Neural progenitor cell (in vitro differentiated cells): Measurements from ENCODE around the gene MAB21L4. TPM values are rescaled to one million over a fixed set of nuclear protein-coding genes. Genes with fewer than 3 reads are reported as not detected.

ENCODE experiments used
- DNase-seq: peaks from one replicate; pipeline ENCODE4 v3.0.0-alpha.2; 2016; ENCODE audit warnings: low spot score
- H2AFZ ChIP-seq: fragments of 200-600 bp; sonication (generic); replicated peaks from 2 replicates; pipeline ENCODE4 v1.6.1; 2016; ENCODE audit warnings: antibody characterized with exemption
- H3F3A ChIP-seq: fragments of 200-600 bp; sonication (generic); 2 replicates; pipeline ENCODE4 v1.6.1; 2016; ENCODE audit warnings: antibody characterized with exemption, low read depth
- H3K27ac ChIP-seq: fragments of 200-600 bp; sonication (generic); 2 replicates; pipeline ENCODE4 v1.5.1; 2016; ENCODE audit warnings: mild to moderate bottlenecking
- H3K27me3 ChIP-seq: fragments of 200-600 bp; sonication (generic); 2 replicates; pipeline ENCODE4 v1.6.1; 2016; ENCODE audit warnings: mild to moderate bottlenecking, moderate library complexity
- H3K36me3 ChIP-seq: fragments of 200-600 bp; sonication (generic); 2 replicates; pipeline ENCODE4 v1.5.1; 2016
- H3K4me1 ChIP-seq: fragments of 200-600 bp; sonication (generic); 2 replicates; pipeline ENCODE4 v1.6.1; 2016; ENCODE audit warnings: mixed run types
- H3K4me2 ChIP-seq: fragments of 200-600 bp; sonication (generic); 2 replicates; pipeline ENCODE4 v1.6.1; 2016
- H3K4me3 ChIP-seq: fragments of 200-600 bp; sonication (generic); 2 replicates; pipeline ENCODE4 v1.5.1; 2016
- H3K79me2 ChIP-seq: fragments of 200-600 bp; sonication (generic); 2 replicates; pipeline ENCODE4 v1.6.1; 2016; ENCODE audit warnings: low read depth
- H3K9ac ChIP-seq: fragments of 200-600 bp; sonication (generic); 2 replicates; pipeline ENCODE4 v1.6.1; 2016
- H3K9me3 ChIP-seq: fragments of 200-600 bp; sonication (generic); 2 replicates; pipeline ENCODE4 v1.5.1; 2016; ENCODE audit warnings: low read depth
- H4K20me1 ChIP-seq: fragments of 200-600 bp; sonication (generic); 2 replicates; pipeline ENCODE4 v1.6.1; 2016; ENCODE audit warnings: low read depth
- H3K27ac Mint-ChIP-seq: 3 replicates; pipeline ENCODE4 v1.8.0; 2021; ENCODE audit warnings: mixed read lengths
- H3K27me3 Mint-ChIP-seq: 2 replicates; pipeline ENCODE4 v1.8.0; 2022; ENCODE audit warnings: low read depth, mild to moderate bottlenecking, inconsistent platforms, moderate library complexity, mixed read lengths; ENCODE audit not compliant: insufficient read depth
- H3K36me3 Mint-ChIP-seq: 3 replicates; pipeline ENCODE4 v1.8.0; 2021; ENCODE audit warnings: mixed read lengths
- H3K4me1 Mint-ChIP-seq: 3 replicates; pipeline ENCODE4 v1.8.0; 2021; ENCODE audit warnings: mixed read lengths
- H3K4me3 Mint-ChIP-seq: 3 replicates; pipeline ENCODE4 v1.8.0; 2021; ENCODE audit warnings: mild to moderate bottlenecking, moderate library complexity, mixed read lengths
- H3K9me3 Mint-ChIP-seq: 3 replicates; pipeline ENCODE4 v1.8.0; 2020; ENCODE audit warnings: mixed read lengths
- EZH2 ChIP-seq: fragments of 200-600 bp; sonication (generic); IDR thresholded peaks from 2 replicates; pipeline ENCODE4 v1.6.1; 2017; ENCODE audit warnings: antibody characterized with exemption, mild to moderate bottlenecking, moderate library complexity
- EZH2phosphoT487 ChIP-seq: fragments of 200-600 bp; sonication (generic); IDR thresholded peaks from 2 replicates; pipeline ENCODE4 v1.6.1; 2017; ENCODE audit warnings: antibody characterized with exemption
- total RNA-seq: library from RNA; depleted of rRNA; stranded (reverse); fragments of >200 nt; gene quantifications from 2 replicates; pipeline ENCODE4 v1.2.3, GENCODE V29; 2015; ENCODE audit warnings: low replicate concordance
- TF ChIP-seq, protein P1 (sequence below): fragments of 200-600 bp; sonication (generic); IDR thresholded peaks from 2 replicates; pipeline ENCODE4 v1.5.1; 2017; ENCODE audit warnings: antibody characterized with exemption, mild to moderate bottlenecking

Gene MAB21L4
- total RNA-seq, 1 donor from 2014 or later, result not detected

DNA sequence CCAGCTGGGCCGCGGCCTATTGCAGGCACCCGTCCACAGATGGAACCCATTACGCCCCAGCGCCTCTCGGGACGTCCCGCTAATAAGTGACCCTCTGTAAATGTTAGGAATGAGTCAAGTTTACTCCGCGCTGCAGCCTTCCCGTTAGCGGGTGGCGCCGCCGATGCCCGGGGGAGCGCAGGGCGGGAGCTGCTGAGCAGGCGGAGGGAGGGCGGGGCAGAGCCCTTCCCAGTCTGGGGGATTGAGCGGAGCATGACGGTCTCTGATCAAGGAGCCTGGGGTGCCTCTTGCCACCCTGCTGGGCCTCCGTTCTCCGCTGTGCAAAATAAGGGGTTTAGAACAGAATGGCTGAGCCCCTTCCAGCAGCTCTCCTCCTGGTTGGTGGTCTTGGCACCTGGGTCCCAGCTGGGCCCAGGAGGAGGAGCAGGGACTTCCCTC is 20.6 kb upstream of the MAB21L4 start:
- no peaks in the 10 kb centered on the region for H3F3A ChIP-seq
- DNase-seq, result peak; percentile 67
- no peaks in the 10 kb centered on the region for H3K9me3 ChIP-seq
- H3K4me3 ChIP-seq, result peak overlapping the region; percentile 31
- Mint-ChIP-seq H3K4me1 (no peaks in the 10 kb centered on the region), H3K27ac (no peak overlapping the region), H3K36me3 (no peaks in the 10 kb centered on the region), H3K27me3 (peaks cover 10% of the 10 kb centered on the region), H3K9me3 (no peaks in the 10 kb centered on the region), H3K4me3 (peak overlapping the region; percentile 15)
- H3K79me2 ChIP-seq, result no peaks in the 10 kb centered on the region
- H3K9ac ChIP-seq, result no peak overlapping the region
- H2AFZ ChIP-seq, result no peak overlapping the region
- H3K27me3 ChIP-seq, result peaks cover 27% of the 10 kb centered on the region
- H3K4me1 ChIP-seq, result peaks cover 12% of the 10 kb centered on the region
- no peaks in the 10 kb centered on the region for H3K36me3 ChIP-seq
- no peak overlapping the region for H3K27ac ChIP-seq
- TF ChIP-seq EZH2phosphoT487, result no peak
- TF ChIP-seq EZH2, result no peak
- TF ChIP-seq, protein P1, sequence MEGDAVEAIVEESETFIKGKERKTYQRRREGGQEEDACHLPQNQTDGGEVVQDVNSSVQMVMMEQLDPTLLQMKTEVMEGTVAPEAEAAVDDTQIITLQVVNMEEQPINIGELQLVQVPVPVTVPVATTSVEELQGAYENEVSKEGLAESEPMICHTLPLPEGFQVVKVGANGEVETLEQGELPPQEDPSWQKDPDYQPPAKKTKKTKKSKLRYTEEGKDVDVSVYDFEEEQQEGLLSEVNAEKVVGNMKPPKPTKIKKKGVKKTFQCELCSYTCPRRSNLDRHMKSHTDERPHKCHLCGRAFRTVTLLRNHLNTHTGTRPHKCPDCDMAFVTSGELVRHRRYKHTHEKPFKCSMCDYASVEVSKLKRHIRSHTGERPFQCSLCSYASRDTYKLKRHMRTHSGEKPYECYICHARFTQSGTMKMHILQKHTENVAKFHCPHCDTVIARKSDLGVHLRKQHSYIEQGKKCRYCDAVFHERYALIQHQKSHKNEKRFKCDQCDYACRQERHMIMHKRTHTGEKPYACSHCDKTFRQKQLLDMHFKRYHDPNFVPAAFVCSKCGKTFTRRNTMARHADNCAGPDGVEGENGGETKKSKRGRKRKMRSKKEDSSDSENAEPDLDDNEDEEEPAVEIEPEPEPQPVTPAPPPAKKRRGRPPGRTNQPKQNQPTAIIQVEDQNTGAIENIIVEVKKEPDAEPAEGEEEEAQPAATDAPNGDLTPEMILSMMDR, result no peak
- peak overlapping the region; percentile 72 for H3K4me2 ChIP-seq
- no peaks in the 10 kb centered on the region for H4K20me1 ChIP-seq

DNA sequence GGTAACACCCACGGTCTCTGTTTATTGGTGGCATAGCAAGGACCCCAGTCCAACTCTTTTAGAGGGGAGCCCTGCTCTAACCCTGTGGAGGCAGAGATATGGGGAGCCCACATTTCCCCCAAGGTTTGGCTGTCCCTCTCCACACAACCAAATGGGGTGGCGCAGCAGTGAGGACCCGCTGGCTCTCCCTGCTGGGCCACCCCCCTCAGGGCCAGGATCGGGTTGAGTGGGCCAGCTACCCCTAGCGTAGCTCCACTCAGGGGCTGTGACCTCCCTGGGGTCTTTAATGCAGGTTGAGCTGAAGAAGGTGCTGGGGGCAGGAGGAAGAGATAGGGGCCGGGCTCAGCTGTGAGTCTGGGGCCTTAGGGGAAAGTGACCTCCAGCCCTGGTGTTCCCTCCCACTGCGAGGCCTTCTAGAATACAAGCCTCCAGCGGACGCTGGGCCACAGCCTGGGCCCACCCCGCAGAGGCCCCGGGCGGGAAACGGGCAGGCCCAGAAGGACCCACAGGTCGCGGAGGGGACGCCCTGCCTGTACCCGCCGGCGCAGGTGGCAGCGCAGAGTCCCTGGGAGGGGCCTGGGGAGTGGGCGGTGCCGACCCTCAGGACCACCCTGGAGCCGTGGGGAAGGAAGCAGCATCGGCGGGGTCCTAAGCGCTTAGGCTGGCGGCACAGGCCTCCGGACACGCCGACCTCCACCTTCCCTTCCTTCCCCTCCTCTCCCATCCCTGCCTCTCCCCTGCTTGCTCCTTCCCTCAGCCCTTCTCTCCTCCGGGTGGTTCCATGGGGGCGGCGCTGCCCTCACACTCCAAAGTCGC is 19.8 kb upstream of the MAB21L4 start:
- Mint-ChIP-seq H3K27me3 (peaks cover 13% of the 10 kb centered on the region), H3K27ac (no peak overlapping the region), H3K36me3 (no peaks in the 10 kb centered on the region), H3K9me3 (no peaks in the 10 kb centered on the region), H3K4me3 (peak overlapping the region; percentile 59), H3K4me1 (no peaks in the 10 kb centered on the region)
- Histone ChIP-seq H3K79me2 (no peaks in the 10 kb centered on the region), H3K4me2 (peak overlapping the region; percentile 72), H3K4me1 (peaks cover 12% of the 10 kb centered on the region), H3K36me3 (no peaks in the 10 kb centered on the region), H3K9ac (no peak overlapping the region), H3K27me3 (peaks cover 27% of the 10 kb centered on the region), H2AFZ (no peak overlapping the region), H4K20me1 (no peaks in the 10 kb centered on the region), H3K27ac (no peak overlapping the region), H3K9me3 (no peaks in the 10 kb centered on the region), H3K4me3 (peak overlapping the region; percentile 31), H3F3A (no peaks in the 10 kb centered on the region)
- peak; percentile 70 for DNase-seq
- TF ChIP-seq, protein P1, result no peak
- TF ChIP-seq EZH2 (no peak), EZH2phosphoT487 (no peak)

DNA sequence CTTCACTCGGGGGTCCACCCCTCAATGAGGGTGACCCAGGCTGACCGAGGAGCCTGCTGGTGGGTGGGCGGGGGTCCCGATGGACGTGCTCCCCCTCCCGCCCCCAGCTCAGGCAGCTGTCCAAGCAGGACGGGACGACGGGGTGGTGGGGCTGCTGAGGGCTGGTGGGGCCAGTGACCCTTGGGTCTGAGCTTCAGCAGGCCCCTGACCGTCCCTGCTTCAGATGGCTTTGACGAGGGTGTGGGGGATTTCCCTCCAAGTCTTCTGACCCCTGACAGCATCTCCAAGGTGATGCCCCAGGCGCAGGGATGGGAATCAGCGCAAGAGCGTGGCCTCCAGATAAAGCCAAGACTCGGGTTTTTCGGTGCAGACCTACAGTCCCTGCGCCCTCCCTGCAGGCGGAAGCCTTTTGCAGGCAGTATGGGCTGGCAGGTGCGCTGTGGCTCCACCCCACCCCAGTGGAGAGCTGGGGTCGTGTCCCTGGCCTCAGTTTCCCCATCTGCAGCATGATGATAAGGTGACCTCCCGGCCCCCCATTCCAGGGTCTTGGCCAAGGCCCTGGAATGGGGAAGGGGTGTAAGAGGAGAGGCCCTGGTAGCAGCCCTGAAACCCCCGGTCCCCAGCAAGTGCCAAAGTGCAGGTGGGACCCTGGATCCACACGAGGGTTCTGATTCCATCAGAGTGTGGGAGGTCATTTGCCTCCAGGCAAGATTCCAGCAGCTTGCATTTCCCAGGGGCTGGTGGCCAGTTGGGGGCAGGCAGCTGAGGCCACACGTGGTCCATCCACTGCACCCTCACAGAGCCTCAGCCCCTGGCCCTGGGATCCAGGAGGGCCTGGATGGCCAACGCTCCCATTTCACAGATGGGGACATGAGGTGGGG is 18.9 kb upstream of the MAB21L4 start:
- Mint-ChIP-seq H3K27ac (no peak overlapping the region), H3K9me3 (no peaks in the 10 kb centered on the region), H3K4me1 (no peaks in the 10 kb centered on the region), H3K4me3 (no peak overlapping the region), H3K27me3 (peaks cover 15% of the 10 kb centered on the region), H3K36me3 (no peaks in the 10 kb centered on the region)
- Histone ChIP-seq H4K20me1 (no peaks in the 10 kb centered on the region), H3F3A (no peaks in the 10 kb centered on the region), H3K27me3 (peaks cover 27% of the 10 kb centered on the region), H3K27ac (no peak overlapping the region), H2AFZ (no peak overlapping the region), H3K4me2 (no peak overlapping the region), H3K36me3 (no peaks in the 10 kb centered on the region), H3K9me3 (no peaks in the 10 kb centered on the region), H3K79me2 (no peaks in the 10 kb centered on the region), H3K9ac (no peak overlapping the region), H3K4me1 (peaks cover 12% of the 10 kb centered on the region), H3K4me3 (no peak overlapping the region)
- DNase-seq, result no peak
- TF ChIP-seq EZH2phosphoT487 (no peak), EZH2 (no peak)
- TF ChIP-seq, protein P1, result peak; percentile 2
